HG02642 (cell line): ENCODE data around the gene MME.
"Not testable (repeated sequence)": the region's sequence is repeated elsewhere in the genome, so short reads cannot be mapped to it uniquely, and the experiment has no call there.

Experiments
- ATAC-seq: cut with Tn5 transposase; IDR thresholded peaks from one replicate; pipeline ENCODE4 v1.9.1; 2021; ENCODE audit warnings: mild to moderate bottlenecking; ENCODE audit not compliant: unreplicated experiment, poor library complexity

The MME gene

GRCh38 chr3:155188031-155188430 is 107.9 kb downstream of the MME start:
- ATAC-seq, result no peak

GRCh38 chr3:155189478-155189877 is 109.4 kb downstream of the MME start:
- ATAC-seq, result no peak

- ATAC-seq, result no peak
Measured at GRCh38 chr3:155190691-155191090, 110.6 kb downstream of the MME start.

GRCh38 chr3:155192957-155193746 is 113.0 kb downstream of the MME start:
- ATAC-seq, result no peak

- ATAC-seq, result no peak
Measured at GRCh38 chr3:155193868-155194267, 113.7 kb downstream of the MME start.

- no peak for ATAC-seq
Measured at GRCh38 chr3:155194973-155195957, 115.1 kb downstream of the MME start.

- no peak for ATAC-seq
Measured at GRCh38 chr3:155196131-155197021, 116.3 kb downstream of the MME start.

GRCh38 chr3:155197786-155198185 is 117.7 kb downstream of the MME start:
- ATAC-seq, result no peak

GRCh38 chr3:155202626-155203025 is 122.5 kb downstream of the MME start:
- ATAC-seq, result no peak

- no peak for ATAC-seq
Measured at GRCh38 chr3:155204851-155205250, 124.7 kb downstream of the MME start.

GRCh38 chr3:155208183-155208800 is 128.2 kb downstream of the MME start:
- ATAC-seq, result no peak

- ATAC-seq, result no peak
Measured at GRCh38 chr3:155210736-155211135, 130.6 kb downstream of the MME start.

GRCh38 chr3:155211266-155211665 is 131.1 kb downstream of the MME start:
- no peak for ATAC-seq

- ATAC-seq, result no peak
Measured at GRCh38 chr3:155211940-155212339, 131.8 kb downstream of the MME start.

GRCh38 chr3:155216007-155216406 is 135.9 kb downstream of the MME start:
- not testable (repeated sequence) for ATAC-seq

GRCh38 chr3:155217591-155217990 is 137.5 kb downstream of the MME start:
- no peak for ATAC-seq

GRCh38 chr3:155218462-155218861 is 138.3 kb downstream of the MME start:
- ATAC-seq, result no peak

- ATAC-seq, result no peak
Measured at GRCh38 chr3:155219106-155219505, 139.0 kb downstream of the MME start.

- no peak for ATAC-seq
Measured at GRCh38 chr3:155225417-155225816, 145.3 kb downstream of the MME start.

- no peak for ATAC-seq
Measured at GRCh38 chr3:155227141-155227540, 147.0 kb downstream of the MME start.
